ENCODE results near the gene LOXL3.

The LOXL3 gene

DNA sequence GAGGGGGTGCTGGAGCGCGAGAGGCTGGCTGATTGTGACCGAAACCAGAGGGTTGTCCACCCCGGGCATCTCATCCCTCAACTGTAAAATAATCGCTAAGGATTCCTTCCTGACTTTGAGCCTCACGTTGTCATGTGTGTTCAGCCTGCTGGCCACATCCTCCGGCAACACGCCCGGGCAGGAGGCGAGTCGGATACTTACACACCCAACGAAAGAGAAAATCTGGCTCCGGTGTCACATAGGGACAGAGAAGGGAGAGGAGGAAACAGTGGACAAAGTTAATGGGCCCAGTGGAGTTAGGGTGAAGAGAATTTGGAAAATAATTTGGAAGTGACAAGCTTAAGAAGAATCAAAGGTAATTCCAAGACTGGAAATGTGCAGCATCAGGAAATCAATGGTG lies 37.1 kb downstream of the LOXL3 start:
- H3K36me3 ChIP-seq (ENCODE audit: control insufficient read depth, insufficient read depth, low read length), result no peaks in the 10 kb centered on the region
- H3K27me3 ChIP-seq (ENCODE audit: control insufficient read depth, insufficient read depth, low read length), result peaks cover 95% of the 10 kb centered on the region
- H3K9ac ChIP-seq (ENCODE audit: low read depth, low read length), result no peak overlapping the region
- H3K4me3 ChIP-seq (ENCODE audit: low read depth, low read length), result peak overlapping the region; percentile 49
- no peaks in the 10 kb centered on the region for H3K4me1 ChIP-seq (ENCODE audit: control insufficient read depth, insufficient read depth, low read length)
- peaks cover 6% of the 10 kb centered on the region for H3K9me3 ChIP-seq (ENCODE audit: control insufficient read depth, insufficient read depth, low read length)

GRCh38 chr2:74515981-74516633 lies 37.6 kb downstream of the LOXL3 start:
- H3K9me3 ChIP-seq (ENCODE audit: control insufficient read depth, insufficient read depth, low read length), result peaks cover 6% of the 10 kb centered on the region
- H3K36me3 ChIP-seq (ENCODE audit: control insufficient read depth, insufficient read depth, low read length), result no peaks in the 10 kb centered on the region
- H3K27me3 ChIP-seq (ENCODE audit: control insufficient read depth, insufficient read depth, low read length), result peaks cover 98% of the 10 kb centered on the region
- no peaks in the 10 kb centered on the region for H3K4me1 ChIP-seq (ENCODE audit: control insufficient read depth, insufficient read depth, low read length)
- H3K9ac ChIP-seq (ENCODE audit: low read depth, low read length), result no peak overlapping the region
- peak overlapping the region; percentile 49 for H3K4me3 ChIP-seq (ENCODE audit: low read depth, low read length)

- Histone ChIP-seq H3K4me1 (ENCODE audit: control insufficient read depth, insufficient read depth, low read length) (no peaks in the 10 kb centered on the region), H3K9me3 (ENCODE audit: control insufficient read depth, insufficient read depth, low read length) (peaks cover 6% of the 10 kb centered on the region), H3K27me3 (ENCODE audit: control insufficient read depth, insufficient read depth, low read length) (peaks cover 99% of the 10 kb centered on the region), H3K9ac (ENCODE audit: low read depth, low read length) (no peak overlapping the region), H3K4me3 (ENCODE audit: low read depth, low read length) (peak overlapping the region; percentile 49), H3K36me3 (ENCODE audit: control insufficient read depth, insufficient read depth, low read length) (no peaks in the 10 kb centered on the region)
These were observed 38.3 kb downstream of the LOXL3 start for GRCh38 chr2:74515271-74515980.

GRCh38 chr2:74514368-74515270 lies 39.1 kb downstream of the LOXL3 start, which contains the start of gene TLX2:
Gene TLX2, plus strand, starts transcription at chr2:74514450. Its CDS starts 357 bp downstream, at chr2:74514807.
- Histone ChIP-seq H3K4me1 (ENCODE audit: control insufficient read depth, insufficient read depth, low read length) (no peaks in the 10 kb centered on the region), H3K27me3 (ENCODE audit: control insufficient read depth, insufficient read depth, low read length) (peaks cover 99% of the 10 kb centered on the region), H3K4me3 (ENCODE audit: low read depth, low read length) (peak within 1 kb of the TSS; percentile 52), H3K9me3 (ENCODE audit: control insufficient read depth, insufficient read depth, low read length) (peaks cover 6% of the 10 kb centered on the region), H3K9ac (ENCODE audit: low read depth, low read length) (no peak within 1 kb of the TSS), H3K36me3 (ENCODE audit: control insufficient read depth, insufficient read depth, low read length) (no peaks in the 10 kb centered on the region)

- peaks cover 6% of the 10 kb centered on the region for H3K9me3 ChIP-seq (ENCODE audit: control insufficient read depth, insufficient read depth, low read length)
- H3K4me3 ChIP-seq (ENCODE audit: low read depth, low read length), result peak overlapping the region; percentile 52
- no peaks in the 10 kb centered on the region for H3K4me1 ChIP-seq (ENCODE audit: control insufficient read depth, insufficient read depth, low read length)
- H3K9ac ChIP-seq (ENCODE audit: low read depth, low read length), result no peak overlapping the region
- H3K36me3 ChIP-seq (ENCODE audit: control insufficient read depth, insufficient read depth, low read length), result no peaks in the 10 kb centered on the region
- H3K27me3 ChIP-seq (ENCODE audit: control insufficient read depth, insufficient read depth, low read length), result peaks cover 99% of the 10 kb centered on the region
These were observed 40.0 kb downstream of the LOXL3 start for GRCh38 chr2:74513605-74514367.

GRCh38 chr2:74512744-74513604 lies 40.8 kb downstream of the LOXL3 start:
- H3K36me3 ChIP-seq (ENCODE audit: control insufficient read depth, insufficient read depth, low read length), result no peaks in the 10 kb centered on the region
- peak overlapping the region; percentile 52 for H3K4me3 ChIP-seq (ENCODE audit: low read depth, low read length)
- H3K27me3 ChIP-seq (ENCODE audit: control insufficient read depth, insufficient read depth, low read length), result peaks cover 98% of the 10 kb centered on the region
- no peak overlapping the region for H3K9ac ChIP-seq (ENCODE audit: low read depth, low read length)
- H3K4me1 ChIP-seq (ENCODE audit: control insufficient read depth, insufficient read depth, low read length), result no peaks in the 10 kb centered on the region
- peaks cover 6% of the 10 kb centered on the region for H3K9me3 ChIP-seq (ENCODE audit: control insufficient read depth, insufficient read depth, low read length)

GRCh38 chr2:74511104-74511989 lies 42.4 kb downstream of the LOXL3 start:
- H3K36me3 ChIP-seq (ENCODE audit: control insufficient read depth, insufficient read depth, low read length), result no peaks in the 10 kb centered on the region
- peaks cover 3% of the 10 kb centered on the region for H3K4me1 ChIP-seq (ENCODE audit: control insufficient read depth, insufficient read depth, low read length)
- H3K9me3 ChIP-seq (ENCODE audit: control insufficient read depth, insufficient read depth, low read length), result no peaks in the 10 kb centered on the region
- H3K27me3 ChIP-seq (ENCODE audit: control insufficient read depth, insufficient read depth, low read length), result peaks cover 85% of the 10 kb centered on the region
- no peak overlapping the region for H3K4me3 ChIP-seq (ENCODE audit: low read depth, low read length)
- no peak overlapping the region for H3K9ac ChIP-seq (ENCODE audit: low read depth, low read length)

- peaks cover 3% of the 10 kb centered on the region for H3K36me3 ChIP-seq (ENCODE audit: control insufficient read depth, insufficient read depth, low read length)
- peaks cover 3% of the 10 kb centered on the region for H3K4me1 ChIP-seq (ENCODE audit: control insufficient read depth, insufficient read depth, low read length)
- H3K4me3 ChIP-seq (ENCODE audit: low read depth, low read length), result no peak overlapping the region
- no peak overlapping the region for H3K9ac ChIP-seq (ENCODE audit: low read depth, low read length)
- H3K9me3 ChIP-seq (ENCODE audit: control insufficient read depth, insufficient read depth, low read length), result no peaks in the 10 kb centered on the region
- H3K27me3 ChIP-seq (ENCODE audit: control insufficient read depth, insufficient read depth, low read length), result peaks cover 82% of the 10 kb centered on the region
These were observed 43.5 kb downstream of the LOXL3 start for GRCh38 chr2:74510272-74510671.

GRCh38 chr2:74507926-74508520 lies 45.7 kb downstream of the LOXL3 start:
- peaks cover 4% of the 10 kb centered on the region for H3K36me3 ChIP-seq (ENCODE audit: control insufficient read depth, insufficient read depth, low read length)
- peaks cover 3% of the 10 kb centered on the region for H3K4me1 ChIP-seq (ENCODE audit: control insufficient read depth, insufficient read depth, low read length)
- H3K9me3 ChIP-seq (ENCODE audit: control insufficient read depth, insufficient read depth, low read length), result no peaks in the 10 kb centered on the region
- peak overlapping the region; percentile 81 for H3K9ac ChIP-seq (ENCODE audit: low read depth, low read length)
- H3K4me3 ChIP-seq (ENCODE audit: low read depth, low read length), result peak overlapping the region; percentile 93
- peaks cover 83% of the 10 kb centered on the region for H3K27me3 ChIP-seq (ENCODE audit: control insufficient read depth, insufficient read depth, low read length)

Data from iPS-15b (cell line).